NCI-H187 treated with DMSO at 0.1 percent for 48 hours (cell line): ENCODE measurements around the gene EXOC8.
"Not testable (repeated sequence)": the region's sequence is repeated elsewhere in the genome, so short reads cannot be mapped to it uniquely, and the experiment has no call there.

ENCODE experiments used
- DNase-seq: peaks from one replicate; lab custom pipeline; 2025; lab: John Stamatoyannopoulos, UW

The EXOC8 gene

GRCh38 chr1:231353086-231353485 is 15.4 kb upstream of the EXOC8 start:
- no peak for DNase-seq

- no peak for DNase-seq
These were observed 14.2 kb upstream of the EXOC8 start for GRCh38 chr1:231351816-231352215.

DNA sequence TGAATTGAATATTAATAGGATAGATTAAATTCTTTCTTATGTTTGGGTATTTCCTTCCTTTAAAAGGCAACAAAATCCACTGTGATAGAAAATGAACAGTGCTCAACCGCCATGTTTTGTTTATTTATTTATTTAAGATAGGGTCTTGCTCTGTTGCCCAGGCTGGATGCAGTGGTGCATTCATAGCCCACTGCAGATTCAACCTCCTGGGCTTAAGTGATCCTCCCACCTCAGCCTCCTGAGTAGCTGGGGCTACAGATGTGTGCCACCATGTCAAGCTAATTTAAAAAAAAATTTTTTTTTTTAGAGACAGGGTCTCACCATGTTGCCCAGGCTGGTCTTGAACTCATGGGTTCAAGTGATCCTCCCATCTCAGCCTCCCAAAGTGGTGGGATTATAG is 11.2 kb upstream of the EXOC8 start:
- not testable (repeated sequence) for DNase-seq

DNA sequence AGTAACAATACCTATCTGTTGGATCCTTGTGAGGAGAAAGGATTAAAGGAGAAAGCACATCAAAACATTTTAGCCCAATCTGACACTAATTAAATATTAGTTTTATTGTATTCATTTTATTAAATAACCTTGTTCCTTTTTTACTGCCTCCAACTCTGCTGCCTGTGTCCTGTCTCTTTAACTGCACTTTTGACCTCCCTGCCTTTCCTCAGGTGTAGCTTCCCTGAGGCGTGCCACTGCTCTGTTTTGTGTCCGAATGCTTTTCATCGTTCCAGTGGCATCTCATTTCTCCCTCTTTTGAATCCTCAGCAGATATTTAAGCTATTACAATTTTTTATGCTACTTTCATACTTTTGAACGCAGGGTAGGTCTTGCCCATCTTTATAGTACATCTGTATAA is 10.8 kb upstream of the EXOC8 start:
- DNase-seq: no peak

- no peak for DNase-seq
These were observed 10.3 kb upstream of the EXOC8 start for GRCh38 chr1:231347961-231348360.

- DNase-seq: no peak
These were observed 2.8 kb upstream of the EXOC8 start for GRCh38 chr1:231340328-231341013.

DNA sequence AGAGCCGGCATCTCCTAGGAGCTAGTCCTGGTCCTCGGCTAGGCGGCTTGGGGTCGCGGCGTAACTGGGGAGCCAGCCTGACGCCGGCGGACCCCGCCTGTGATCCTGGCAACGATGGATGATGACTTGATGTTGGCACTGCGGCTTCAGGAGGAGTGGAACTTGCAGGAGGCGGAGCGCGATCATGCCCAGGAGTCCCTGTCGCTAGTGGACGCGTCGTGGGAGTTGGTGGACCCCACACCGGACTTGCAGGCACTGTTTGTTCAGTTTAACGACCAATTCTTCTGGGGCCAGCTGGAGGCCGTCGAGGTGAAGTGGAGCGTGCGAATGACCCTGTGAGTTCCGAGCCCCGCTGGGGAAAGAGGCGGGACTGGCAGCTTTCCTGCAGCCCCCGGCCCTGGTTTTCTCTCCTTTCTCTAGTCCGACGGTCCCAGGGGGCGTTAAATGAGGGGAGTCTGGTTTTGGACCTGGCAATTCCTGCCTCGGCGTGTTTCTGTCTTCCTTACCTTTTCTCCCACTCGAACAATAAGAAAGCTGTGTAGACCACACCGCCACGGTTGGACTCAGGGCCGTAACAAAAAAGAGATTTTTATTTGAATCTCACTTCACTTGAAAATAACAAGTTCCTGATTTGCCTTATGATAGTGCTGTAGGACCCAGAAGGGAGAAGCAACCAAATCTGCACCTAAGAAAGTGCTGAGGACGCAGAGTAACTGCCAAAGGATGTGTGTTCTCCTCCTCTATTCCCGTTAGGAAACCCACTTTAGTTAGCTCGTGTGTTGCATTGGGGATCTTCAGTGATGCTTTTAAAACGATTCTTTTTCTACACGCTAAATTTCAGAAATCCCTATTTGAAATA is 847 bp upstream of the EXOC8 start, which contains the start of gene SPRTN:
Gene SPRTN (plus strand): TSS at position 24 of the 859 bp plus-strand sequence. CDS start 91 bp downstream, at position 115.
- no peak for DNase-seq

- no peak for DNase-seq
These were observed 595 bp downstream of the EXOC8 start for GRCh38 chr1:231337043-231337471.

DNA sequence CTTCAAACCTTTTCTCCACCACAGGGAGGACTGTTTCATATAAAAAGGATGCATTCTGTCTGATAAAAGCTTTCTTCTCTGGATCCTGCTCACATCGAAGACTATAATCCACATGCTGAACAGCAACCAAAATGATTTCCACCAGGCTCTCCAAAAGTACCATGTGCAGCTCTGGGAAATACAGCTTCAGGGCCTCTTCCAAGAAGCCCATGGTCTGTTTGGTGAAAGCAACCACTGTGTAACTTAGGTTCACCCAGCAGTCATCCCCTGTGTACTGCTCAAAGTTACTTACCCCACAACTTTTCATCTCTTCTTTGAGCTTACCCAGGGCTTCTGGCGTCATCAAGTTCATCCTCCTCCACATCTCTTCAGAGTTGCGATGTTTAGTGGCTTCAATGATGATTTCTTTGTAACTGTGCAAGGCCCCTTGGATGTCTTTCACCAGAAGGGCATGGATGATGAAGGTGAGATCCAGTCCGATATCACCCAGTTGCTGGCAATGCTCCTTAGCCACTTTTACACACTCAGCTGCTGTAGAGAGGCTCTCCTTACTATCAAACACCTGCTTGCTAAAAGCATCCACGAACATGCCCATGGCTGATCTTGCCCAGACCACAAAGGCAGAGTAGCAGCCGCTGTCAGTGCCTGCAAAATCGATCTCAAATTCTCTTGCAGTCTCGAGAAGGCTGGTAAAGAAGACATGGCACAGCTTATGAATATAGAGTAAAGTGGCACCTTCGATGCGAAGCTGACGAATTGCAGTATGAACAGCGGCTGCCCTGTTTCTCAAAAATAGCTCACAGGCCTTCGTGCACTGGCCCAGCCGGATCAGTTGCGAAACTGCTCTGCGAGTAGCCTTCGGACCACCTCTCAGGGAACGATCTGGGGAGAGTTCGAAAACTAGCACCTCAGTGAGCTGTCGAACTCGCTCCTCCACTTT is 1.7 kb downstream of the EXOC8 start:
- DNase-seq: no peak

- no peak for DNase-seq
These were observed 2.7 kb downstream of the EXOC8 start for GRCh38 chr1:231334952-231335351.

DNA sequence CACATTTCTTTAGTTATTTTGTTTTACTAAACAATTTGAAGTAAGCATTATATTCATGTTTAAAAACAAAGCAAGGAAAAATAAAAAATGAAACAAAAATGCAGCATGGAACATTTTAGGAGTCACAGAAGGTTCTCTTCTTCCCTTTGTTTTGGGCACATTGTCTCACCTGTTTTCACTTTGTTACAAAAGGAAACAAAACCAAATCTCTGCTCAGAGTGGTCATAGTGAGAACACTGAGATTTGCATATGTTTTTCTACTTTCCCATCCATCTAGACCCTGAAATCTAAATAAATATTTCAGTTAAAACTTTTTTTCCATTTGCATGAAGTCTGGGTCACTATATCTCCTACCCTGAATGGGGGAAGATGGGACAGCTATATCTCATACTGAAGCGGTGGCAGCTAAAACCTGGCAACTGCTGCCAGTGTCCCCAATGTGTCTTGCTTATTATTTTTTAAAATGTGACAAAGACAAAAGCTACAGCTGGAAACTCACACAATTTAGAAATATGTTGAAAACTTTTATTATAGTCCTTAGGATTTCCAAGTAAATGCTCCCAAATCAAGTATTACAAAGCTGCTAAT is 3.5 kb downstream of the EXOC8 start:
- no peak for DNase-seq

DNA sequence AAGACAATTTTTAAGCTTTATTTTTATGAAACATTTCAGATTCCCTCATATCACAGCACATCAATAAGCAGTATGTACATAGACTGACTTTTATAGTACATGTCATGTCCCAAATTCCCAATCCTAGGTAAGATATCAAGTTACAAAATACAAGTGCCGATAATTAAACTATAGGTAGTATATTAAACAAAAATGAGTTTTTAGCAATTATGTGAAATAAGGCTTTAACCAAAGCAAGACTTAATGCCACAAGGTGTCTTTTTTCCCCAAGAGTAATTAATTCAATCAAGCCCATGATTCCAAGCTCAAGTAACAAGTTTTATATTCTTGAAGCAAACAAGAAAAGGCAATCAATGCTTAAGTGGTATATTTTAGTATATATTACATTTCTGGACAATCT is 4.9 kb downstream of the EXOC8 start:
- no peak for DNase-seq

- DNase-seq: no peak
These were observed 8.2 kb downstream of the EXOC8 start for GRCh38 chr1:231329483-231329882.

DNA sequence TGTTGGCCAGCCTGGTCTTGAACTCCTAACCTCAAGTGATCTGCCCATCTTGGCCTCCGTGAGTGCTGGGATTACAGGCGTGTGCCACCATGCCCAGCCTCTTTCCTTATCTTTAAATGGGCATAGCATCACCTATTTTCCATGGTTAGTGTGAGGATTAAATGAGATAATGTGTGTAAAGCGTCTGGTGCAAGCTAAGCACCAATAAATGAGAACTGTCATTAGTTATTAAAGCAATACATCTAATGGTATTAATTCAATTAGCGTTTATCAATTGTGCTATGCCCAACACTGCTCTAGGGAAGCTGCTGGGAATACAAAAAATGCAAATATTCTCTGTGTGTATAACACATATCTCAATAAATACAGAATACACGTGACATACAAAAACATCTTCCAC is 10.0 kb downstream of the EXOC8 start:
- DNase-seq: no peak

- no peak for DNase-seq
These were observed 11.4 kb downstream of the EXOC8 start for GRCh38 chr1:231326248-231326647.

DNA sequence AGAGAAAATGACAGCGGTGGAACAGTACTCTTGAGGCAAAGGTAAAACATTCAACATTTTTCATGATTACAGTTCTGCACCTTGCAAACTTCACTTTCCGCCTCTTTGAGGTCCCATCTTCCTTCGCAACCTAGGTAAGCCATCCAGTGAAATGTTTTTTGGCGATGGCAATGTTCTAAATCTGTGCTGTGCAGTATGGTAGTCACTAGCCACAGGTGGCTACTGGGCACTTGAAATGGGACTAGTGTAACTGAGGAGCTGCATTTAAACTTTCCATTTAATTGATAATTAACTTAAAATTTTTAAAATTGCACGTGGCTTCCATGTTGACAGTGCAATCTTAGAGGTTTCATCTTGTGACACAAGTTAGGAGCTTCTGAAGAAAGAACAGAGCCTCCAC is 13.0 kb downstream of the EXOC8 start:
- DNase-seq: no peak

DNA sequence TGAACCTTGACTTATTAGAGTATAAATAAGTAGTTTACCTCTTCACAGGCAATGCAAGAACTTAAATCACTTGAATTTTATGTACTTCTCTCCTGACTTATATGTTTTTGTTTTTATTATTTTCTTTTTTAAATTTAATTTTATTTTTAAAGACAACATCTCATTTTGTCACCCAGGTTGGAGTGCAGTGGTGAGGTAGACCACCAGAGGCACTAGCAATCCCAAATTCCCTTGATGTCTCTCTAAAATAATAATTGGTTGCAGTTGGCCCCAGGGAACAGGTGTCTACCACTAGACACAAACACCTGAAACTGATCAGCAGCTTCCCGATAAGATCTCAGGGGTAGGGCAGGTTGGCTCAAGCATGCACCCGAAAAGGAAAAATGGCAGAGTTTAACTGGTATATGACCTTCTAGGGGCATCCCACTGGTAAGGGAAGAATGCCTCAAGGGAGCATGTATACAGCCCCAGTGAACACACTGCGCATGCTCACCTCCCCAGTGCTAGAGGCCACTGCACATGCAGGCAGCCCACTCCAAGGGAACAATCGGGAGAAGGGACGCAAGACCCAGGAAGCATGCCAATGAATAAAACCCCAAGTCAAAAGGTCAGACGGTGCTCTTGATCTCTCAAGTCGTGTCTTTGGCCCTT is 14.6 kb downstream of the EXOC8 start:
- no peak for DNase-seq

GRCh38 chr1:231319080-231319479 is 18.6 kb downstream of the EXOC8 start:
- DNase-seq: no peak

GRCh38 chr1:231318568-231318967 is 19.1 kb downstream of the EXOC8 start:
- DNase-seq: no peak

GRCh38 chr1:231318015-231318355 is 19.7 kb downstream of the EXOC8 start:
- no peak for DNase-seq

DNA sequence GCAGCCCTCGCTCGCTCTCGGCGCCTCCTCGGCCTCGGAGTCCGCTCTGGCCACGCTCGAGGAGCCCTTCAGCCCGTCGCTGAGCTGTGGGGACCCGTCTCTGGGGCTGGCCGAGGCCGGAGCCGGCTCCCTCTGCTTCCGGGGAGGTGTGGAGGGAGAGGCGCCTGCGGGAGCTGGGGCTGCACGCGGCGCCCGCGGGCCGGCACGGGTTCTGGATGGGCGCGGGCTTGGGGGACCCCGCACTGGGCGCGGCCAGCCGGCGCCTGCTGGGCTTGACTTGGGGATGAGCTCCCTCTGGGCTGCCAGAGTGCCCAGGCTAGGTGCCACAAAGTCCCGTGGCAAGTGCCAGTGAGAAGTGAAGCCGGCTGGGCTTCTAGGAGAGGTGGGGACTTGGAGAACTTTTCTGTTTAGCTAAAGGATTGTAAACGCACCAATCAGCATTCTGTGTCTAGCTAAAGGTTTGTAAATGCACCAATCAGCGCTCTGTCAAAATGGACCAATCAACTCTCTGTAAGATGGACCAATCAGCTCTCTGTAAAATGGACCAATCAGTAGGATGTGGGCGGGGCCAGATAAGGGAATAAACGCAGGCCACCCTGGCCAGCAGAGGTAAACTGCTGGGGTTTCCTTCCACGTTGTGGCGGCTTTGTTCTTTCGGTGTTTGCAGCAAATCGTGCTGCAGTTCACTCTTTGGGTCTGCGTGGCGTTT is 20.2 kb downstream of the EXOC8 start:
- no peak for DNase-seq
